Limb (tissue), 2 donors: Measurements from ENCODE around the gene NEDD1.

Experiments used
- DNase-seq, 2 donors: peaks; one replicate each; pipeline ENCODE4 v3.0.0-alpha.2; 2016; ENCODE audit errors: extremely low spot score in 2 of 2

The NEDD1 gene

DNA sequence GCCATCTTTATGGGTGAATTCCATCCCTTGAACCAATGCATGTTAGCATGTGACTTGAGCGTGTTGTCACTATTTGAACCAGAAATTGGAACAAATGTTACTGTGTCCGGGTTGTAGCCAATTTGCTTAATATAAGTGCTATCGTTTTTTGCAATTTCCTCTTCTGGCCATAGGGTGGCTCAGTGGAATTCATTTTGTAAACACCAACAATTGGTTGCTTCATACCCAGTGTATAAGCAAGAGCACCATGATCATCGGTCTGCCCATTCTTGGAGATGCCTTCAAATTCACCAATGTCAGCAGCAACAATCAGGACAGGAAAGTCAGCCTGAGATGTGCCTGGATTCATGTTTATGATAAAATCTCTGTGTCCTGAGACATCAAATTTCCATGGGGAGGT is 5.0 kb upstream of the NEDD1 start:
- DNase-seq: no peak

DNA sequence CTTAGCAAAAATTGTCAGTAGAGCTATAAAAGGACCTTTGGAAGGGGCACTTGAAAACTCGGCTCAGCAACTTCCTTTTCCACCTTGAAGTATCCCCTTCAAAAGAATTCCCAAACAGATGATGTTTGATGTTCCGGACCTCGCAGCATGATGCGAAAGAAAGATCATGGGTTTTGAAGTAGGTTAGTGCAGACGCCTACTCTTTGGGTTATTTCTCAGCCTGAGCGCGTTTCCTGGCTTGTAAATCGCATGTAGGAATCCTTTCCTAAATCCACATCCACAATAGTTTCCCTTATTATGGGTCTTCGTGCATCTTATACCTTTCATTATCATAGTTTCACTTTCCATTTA is 584 bp upstream of the NEDD1 start:
- no peak for DNase-seq

DNA sequence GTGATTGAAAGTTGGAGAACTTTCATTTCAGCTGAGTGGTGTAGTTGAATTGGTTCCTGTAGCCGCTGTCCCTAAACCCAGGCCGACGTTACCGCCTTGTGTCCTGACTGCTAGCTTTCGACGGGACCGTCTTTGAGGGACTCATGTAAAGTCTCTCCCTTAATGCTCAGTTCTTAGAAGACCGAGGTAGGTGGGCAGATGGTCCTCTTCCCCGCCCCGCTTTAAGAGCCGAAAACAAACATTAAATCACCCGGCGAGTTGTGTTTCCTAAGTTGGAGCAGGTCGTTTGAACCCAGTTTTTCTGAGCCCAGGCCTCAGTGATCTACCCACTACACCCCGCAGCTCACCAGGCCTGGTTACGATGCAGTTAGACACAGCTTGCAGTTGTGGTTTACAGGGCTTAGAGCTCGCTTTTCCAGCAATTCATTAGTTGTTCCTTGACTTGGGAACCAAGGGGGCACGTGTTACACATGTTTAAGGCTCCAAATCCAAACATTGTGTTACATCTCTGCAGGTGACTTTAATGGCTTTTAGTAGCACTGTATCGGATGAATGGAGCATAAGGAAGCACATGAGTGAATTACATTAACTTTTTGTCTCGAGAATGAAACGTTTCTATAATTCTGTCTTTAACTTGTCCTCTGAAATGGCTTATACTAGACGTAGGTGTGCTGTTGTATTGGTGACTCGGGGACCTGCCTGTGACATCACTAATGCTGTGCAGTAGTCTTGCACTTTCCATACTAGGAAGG is 790 bp downstream of the NEDD1 start:
- DNase-seq: peak in 1 of 2 donors; percentile 46

DNA sequence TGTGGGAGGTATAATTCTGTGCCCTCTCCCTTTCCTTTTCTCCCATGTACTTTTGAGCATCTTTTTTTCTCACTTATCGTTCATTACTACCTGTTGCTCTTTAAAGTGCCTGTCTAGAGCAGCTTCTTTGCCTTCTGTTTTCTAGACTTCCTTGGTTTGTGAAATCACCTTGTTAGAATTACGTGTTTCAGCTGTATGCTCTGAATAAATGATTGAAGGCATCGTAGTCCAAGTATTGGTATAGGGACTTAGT is 1.3 kb downstream of the NEDD1 start:
- no peak for DNase-seq

DNA sequence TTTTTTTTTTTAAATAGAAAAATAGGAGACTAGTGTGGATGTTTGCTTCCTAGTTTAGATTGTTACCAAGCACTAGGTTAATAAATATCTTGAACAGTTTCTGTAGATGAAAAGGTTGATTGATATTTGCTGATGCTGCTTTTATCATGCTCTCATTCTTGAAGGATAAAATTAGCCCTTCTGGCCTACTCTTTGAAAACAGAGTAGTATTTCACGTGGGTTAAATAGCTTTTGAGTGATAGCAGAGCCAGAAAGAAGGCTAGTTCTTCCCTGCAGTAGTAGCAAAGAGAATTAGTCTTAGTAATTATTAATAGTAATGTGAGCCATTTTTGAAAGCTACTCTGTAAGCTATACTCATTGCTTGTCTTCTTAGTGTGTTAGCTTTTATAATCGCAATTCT is 5.2 kb downstream of the NEDD1 start:
- no peak for DNase-seq

DNA sequence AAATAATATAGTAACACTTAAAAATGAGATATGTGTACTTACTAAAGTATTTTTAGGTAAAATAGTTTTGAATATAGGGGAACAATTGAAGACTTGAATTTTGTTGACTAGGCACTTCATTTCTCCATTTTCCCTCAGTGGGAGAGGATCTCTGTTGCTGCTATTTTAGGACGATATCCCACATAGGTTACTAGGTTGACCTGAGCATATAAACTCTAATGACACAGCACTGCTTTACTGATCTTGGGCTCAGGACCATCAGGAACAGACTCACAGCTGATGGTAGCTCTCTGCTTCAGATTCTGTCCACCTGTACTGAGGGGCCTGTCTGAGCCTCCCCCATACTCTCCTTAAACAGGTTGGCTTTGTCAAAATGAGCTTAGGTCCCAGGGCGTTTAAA is 5.9 kb downstream of the NEDD1 start:
- DNase-seq: no peak

DNA sequence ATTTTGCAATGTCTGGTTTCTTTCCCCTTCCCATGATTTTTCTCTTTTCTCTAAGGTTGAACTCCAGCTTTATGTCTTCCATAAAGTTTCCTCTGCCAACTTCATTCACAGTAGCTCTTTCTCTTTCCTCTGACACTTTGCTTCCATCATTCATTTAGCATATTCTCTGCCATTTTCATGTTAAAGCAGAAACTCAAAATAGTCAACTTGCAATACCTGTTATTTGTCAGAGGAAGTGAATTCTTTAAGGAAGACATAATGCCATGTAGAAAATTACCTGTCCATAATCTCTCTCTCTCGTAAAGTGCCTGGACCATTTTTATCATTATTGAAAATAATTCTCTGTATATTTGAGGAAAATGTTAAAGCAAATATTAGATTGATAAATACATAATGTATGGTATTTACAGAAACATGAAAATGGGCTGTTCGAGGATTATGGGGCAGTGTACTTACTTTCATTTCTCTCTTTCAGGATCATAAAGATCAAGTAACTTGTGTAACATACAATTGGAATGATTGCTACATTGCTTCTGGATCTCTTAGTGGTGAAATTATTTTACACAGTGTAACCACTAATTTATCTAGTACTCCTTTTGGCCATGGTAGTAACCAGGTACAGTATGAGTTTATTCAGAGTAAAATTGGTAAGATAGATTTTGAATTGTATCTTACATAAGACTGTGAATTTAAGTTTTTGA is 12.6 kb downstream of the NEDD1 start:
- no peak for DNase-seq

DNA sequence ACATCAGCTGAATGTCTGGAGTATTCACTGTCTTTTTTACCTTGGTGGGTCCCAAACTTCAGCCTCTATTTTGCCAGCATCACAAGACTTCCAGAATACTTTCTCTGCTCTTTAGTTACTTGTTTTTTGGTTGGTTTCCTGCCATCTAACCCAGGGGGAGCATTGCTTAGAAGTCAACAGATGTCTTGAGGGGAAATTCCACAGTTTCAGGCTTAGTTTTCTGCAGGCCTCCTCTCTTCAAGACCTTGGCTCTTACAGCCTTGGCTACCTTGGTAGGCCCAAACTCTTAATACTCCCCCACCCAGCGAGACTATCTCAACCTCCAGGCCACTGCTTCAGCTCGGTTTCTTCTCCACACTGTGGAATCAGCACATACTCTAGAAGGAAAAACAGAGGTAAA is 41.7 kb downstream of the NEDD1 start:
- DNase-seq: no peak

DNA sequence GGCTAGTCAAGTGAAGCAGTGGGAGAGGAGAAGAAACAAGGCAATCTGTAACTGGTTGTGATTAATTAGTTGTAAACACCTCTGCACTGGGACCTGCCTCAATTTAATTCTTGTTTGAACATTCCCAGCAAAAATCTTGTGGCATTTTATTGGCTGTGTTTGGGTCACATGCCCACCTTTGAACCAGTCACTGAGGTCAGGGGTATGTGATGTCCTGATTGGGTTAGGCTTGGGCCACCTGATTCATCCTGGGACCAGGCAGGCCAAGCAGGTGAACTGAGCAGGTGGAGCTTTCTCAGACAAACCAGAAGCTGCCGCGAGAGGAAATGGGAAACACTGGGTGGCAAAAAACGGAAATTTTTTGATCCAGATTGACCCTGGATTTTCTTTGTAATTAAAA is 72.5 kb downstream of the NEDD1 start:
- DNase-seq: no peak

DNA sequence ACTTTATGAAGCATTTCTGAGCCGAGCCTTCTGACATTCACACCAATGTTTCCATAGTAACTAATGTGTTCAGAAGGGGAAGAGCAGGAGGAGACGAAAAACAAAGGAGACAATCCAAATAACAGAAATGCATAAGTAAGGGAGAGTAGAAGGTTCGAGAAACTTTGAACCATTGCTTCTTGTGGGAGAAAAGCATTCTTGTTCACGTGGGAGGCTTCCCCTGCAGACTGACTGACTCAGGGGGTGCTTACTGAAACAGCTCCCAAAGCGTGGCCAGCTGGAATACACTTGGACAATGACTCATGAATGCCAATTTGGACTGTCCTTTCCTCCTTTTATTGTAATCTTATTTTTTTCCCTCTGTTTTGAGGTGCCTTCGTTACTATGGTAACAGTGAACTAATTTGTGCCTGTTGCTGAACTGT is 73.9 kb downstream of the NEDD1 start:
- DNase-seq: peak in 1 of 2 donors; percentile 15

DNA sequence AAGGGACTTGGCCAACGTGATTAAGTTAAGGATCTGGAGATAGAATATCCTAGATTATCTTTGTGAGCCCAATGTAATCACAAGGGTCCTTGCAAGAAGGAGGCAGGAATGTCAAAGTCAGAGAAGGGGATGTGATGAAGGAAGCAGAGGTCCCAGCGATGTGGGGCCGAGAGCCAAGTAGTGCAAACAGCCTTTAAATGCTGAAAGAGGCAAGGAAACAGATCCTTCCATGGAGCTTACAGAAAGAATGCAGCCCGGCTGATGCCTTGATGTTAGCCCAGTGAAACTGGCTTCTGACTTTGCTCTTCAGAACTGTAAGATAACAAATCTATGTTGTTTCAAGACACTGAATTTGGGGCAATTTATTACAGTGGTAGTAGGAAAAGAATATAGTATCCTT is 74.9 kb downstream of the NEDD1 start:
- DNase-seq: no peak

DNA sequence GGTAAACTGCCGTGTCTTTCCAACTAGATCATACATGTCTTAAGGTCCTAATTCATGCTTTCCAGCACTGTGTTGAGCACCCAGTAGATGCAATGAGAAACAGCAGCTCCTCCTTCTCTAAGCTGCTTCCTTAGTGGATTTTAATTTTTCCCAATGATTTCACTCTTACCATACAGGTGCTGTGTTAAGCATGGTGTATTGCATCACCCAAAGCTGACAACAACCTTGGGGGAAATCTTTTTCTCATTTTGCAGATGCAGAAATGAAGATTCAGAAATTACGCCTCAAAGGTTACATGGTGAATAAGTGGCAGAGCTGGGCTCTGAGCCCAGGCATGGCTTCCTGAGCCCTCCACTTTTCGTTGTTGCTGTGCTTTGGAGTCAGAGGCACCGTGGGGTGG is 75.6 kb downstream of the NEDD1 start:
- DNase-seq: no peak

DNA sequence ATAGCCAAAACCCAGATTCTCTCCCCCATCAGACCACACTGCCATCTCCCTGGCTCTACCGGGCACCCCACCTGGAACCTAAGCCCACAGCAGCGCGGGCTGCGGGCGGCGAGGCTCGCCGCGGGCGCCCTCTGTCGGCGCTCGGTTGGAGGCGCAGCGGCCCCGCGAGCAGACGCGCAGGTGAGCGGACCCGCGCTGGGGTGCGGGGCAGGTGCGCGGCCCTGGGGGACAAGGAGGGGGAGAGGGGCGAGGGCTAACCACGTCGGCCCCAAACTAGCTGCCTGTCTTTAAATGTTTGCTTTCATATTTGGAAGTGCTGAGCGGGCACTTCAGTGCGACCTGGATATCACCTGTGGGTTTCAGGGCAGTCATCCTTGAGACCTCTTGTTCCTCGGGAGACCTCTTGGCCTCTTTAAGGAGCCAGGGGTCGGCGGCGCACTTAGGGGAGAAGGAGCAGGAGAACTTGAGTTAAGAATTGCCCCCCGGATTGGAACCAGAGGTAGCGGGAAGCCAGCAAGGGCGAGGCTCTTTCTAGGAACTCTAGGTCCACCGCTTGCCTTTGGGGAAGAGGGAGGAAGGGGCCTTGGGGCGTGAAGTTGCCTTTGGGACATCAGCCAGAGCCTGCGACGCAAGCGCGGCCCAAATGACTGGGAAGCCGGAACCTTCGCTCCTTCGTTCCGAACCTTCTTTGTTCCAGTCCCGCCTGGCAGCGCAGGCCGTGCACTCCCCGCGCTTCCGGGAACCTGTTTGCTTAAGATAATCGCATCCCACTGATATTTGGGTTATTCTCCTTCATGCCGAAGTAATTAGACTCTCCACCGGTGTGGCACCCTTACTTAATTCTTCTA is 78.7 kb downstream of the NEDD1 start:
- peak in 1 of 2 donors; percentile 55 for DNase-seq

DNA sequence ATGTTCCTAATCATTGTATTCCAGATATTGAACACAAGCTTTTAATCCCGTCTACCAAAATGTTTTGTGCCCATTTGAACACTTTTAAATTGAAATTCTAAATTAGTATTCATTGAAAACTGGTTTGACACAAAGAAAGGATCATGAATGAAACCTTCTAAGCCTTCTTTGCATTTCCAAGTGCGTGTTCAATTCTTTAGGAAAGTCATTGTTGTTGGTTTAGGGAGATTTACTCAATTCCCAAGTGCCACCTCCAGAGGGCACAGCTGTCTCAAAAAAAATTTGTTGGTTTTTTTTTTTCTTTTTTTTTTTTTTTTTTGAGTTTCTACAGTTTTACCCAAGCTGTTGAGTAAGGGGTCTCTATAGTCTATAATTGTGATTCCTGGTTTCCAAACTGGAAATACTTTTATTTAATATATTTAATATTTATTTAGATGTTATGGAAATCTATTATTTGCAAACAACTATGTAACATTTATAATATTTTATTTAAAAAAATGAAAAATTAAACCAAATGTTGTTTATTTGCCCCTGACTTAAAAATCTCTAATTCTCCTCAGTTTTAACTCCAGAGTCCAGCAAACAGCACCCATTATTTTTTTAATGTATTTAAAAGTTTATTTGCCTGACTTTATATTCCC is 79.9 kb downstream of the NEDD1 start:
- peak in 1 of 2 donors; percentile 36 for DNase-seq

DNA sequence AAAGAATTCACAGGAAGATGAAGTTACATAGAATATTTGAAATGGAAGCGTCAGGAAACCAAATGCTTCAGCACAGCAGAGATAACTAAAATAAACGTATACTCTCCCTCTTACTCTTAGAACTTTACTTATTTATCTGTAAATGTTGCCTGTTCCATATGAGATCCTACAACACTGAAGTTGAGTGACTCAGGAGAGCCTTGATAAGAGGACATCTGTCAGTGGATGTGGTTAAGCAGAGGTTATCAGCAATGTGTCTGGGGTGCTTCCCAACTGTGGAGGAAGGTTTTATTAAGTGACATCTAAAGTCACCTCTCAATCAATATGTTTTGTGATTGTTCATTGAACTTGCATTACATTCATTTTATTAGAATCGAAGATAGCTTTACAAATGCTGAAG is 81.9 kb downstream of the NEDD1 start:
- DNase-seq: no peak

DNA sequence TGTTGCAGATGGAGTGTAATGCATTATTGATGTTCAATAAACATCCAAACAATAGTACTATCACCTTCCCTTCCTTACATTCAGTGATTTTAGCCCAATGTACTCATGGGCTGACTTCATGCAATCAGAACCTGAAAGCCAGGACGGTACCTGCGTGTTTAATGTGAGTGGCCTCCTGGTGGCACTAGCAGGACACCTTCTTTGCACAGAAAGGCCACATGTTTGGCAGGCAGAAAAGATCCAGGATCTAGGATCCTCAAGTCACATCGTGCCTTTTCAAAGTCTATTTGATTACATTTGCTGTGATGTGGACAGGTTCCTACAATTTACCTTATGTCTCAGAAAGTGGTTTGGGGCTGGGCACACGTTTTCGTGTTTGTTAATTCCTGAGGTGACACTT is 82.9 kb downstream of the NEDD1 start:
- DNase-seq: no peak

DNA sequence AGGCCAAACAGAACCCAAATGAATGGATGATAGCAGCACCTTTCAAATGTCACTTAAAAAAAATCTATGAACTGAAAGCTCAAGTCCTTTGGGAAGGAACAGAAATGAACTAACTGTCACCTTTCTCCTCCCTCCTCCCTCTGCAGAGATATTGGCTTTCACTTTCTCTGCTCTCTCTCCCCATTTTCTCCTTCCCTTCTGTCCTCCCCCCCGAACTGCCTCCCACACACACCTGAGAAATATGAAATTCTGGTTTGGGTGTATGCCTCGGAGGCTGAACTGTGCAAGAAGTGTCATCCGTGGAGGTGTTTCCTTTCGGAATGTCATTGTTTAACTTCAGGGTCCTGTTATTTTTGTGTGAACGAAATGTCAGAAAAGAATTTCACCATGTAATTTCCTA is 87.8 kb downstream of the NEDD1 start:
- no peak for DNase-seq

DNA sequence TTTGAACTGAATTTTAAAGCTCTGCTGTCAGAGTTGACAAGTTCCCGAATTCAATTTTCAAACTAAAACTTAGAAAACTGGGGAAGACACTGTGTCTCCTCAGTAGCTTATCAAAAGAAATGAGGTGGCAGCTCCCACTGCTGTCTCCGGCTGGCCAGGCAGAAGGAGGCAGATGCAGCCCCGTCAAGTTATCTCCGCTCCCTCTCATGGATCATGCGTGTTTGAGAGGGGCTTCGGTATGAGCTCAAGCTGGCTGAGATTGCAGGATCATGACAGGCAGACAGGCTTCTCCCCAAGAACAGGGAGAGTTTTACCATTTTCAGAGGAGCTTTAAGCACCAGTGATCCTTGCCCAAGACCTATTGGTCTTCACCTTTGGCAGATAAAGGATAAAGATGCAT is 88.8 kb downstream of the NEDD1 start:
- no peak for DNase-seq

DNA sequence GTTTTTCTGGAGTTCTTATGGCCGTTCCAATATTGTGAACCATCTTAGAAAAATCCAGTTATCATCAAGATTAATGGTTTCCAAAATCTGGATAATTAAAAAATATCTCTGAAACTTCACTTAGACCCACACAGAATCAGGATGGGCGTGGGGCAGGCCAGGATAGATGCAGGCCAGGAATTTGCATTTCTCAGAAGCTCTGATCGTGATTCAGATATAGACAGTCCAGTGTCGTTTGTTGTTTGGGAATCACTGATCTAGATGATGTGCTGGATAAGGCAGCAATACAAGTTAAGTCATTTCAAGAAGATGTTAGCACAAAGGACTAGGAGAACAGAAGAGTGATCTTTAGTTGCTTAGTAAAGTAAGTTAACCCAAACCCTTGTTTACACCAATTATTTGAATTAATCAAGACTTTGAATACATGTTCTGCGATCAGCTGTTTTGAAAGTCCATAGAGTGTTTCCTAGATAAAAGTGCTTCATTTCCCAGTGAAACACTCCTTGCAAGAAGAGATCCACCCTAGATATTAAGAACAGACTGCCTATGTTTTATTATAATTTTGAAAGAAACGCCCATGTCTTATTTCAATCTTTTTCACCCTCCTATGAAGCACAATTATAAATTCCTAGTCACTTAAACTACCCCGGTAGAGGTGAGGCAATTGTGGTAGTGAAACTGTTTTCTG is 90.9 kb downstream of the NEDD1 start:
- DNase-seq: no peak

DNA sequence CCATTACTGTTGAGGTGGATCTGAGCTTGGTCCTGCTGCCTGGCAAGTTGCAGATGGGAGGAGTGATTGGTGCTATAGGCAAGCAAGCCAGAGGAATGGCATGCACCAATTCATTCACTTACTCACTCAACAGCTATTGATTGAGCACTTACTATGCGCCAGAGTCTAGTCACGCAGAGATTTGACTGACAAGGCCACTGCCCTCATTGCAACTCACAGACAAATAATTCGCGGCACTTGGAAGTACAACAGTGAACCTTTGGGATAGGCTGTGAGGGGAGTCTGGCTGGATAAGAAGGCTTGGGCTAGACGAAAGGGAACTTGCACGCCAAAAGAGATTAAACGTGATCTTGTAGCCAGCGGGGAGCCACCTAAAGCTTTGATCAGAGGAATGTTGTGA is 96.2 kb downstream of the NEDD1 start:
- no peak for DNase-seq
